Stimulated activated naive CD4-positive, alpha-beta T cell treated with Interleukin-2 at 50 U/mL for 16 hours (primary cell): Measurements from ENCODE around the gene LIPC.

ENCODE experiments used
- DNase-seq: peaks from one replicate; lab custom pipeline; 2025; lab: John Stamatoyannopoulos, UW

Gene LIPC

GRCh38 chr15:58541410-58542087 is 109.8 kb downstream of the LIPC start:
- no peak for DNase-seq

GRCh38 chr15:58543664-58544335 is 112.0 kb downstream of the LIPC start:
- no peak for DNase-seq

- no peak for DNase-seq
Measured at GRCh38 chr15:58544756-58545155, 113.0 kb downstream of the LIPC start.

GRCh38 chr15:58545307-58546065 is 113.7 kb downstream of the LIPC start:
- peak; percentile 23 for DNase-seq

- DNase-seq = no peak
Measured at GRCh38 chr15:58546066-58546591, 114.3 kb downstream of the LIPC start.

- no peak for DNase-seq
Measured at GRCh38 chr15:58546635-58547627, 115.1 kb downstream of the LIPC start.

GRCh38 chr15:58547628-58548307 is 116.0 kb downstream of the LIPC start:
- no peak for DNase-seq

- DNase-seq = no peak
Measured at GRCh38 chr15:58548308-58549012, 116.7 kb downstream of the LIPC start.

- DNase-seq = no peak
Measured at GRCh38 chr15:58549013-58549784, 117.4 kb downstream of the LIPC start.

GRCh38 chr15:58549785-58550074 is 117.9 kb downstream of the LIPC start:
- DNase-seq = no peak

- DNase-seq = no peak
Measured at GRCh38 chr15:58551084-58551763, 119.4 kb downstream of the LIPC start.

GRCh38 chr15:58551764-58552504 is 120.1 kb downstream of the LIPC start:
- no peak for DNase-seq

GRCh38 chr15:58552505-58553364 is 120.9 kb downstream of the LIPC start:
- no peak for DNase-seq

GRCh38 chr15:58553365-58553918 is 121.7 kb downstream of the LIPC start:
- DNase-seq = no peak

GRCh38 chr15:58554758-58555157 is 123.0 kb downstream of the LIPC start:
- DNase-seq = no peak

GRCh38 chr15:58555162-58556027 is 123.6 kb downstream of the LIPC start:
- DNase-seq = no peak
